Stimulated activated CD8-positive, alpha-beta memory T cell treated with anti-CD3 and anti-CD28 coated beads, Interleukin-15, amount 100 ng/mL, for 24 hours (primary cell): ENCODE results near the gene CTSW.
"Not testable (repeated sequence)": the region's sequence is repeated elsewhere in the genome, so short reads cannot be mapped to it uniquely, and the experiment has no call there.

Experiments used
- DNase-seq: peaks from one replicate; pipeline ENCODE4 v3.0.0-alpha.2; 2020; ENCODE audit warnings: low read depth

CTSW gene

GRCh38 chr11:65879617-65880016, at the start of gene CTSW:
Gene CTSW, plus strand, starts transcription at chr11:65879837. Its CDS starts 18 bp downstream, at chr11:65879855.
- no peak for DNase-seq

GRCh38 chr11:65832231-65832630, 47.4 kb upstream of the CTSW start:
- DNase-seq = not testable (repeated sequence)

- peak; percentile 93 for DNase-seq
These were observed 46.2 kb upstream of the CTSW start, which contains the start of gene SNX32 for GRCh38 chr11:65833297-65834030. Gene SNX32, plus strand, starts transcription at chr11:65833963. Its CDS starts 103 bp downstream, at chr11:65834066.

- no peak for DNase-seq
These were observed 45.4 kb upstream of the CTSW start for GRCh38 chr11:65834202-65834601.

GRCh38 chr11:65842144-65842543, 37.5 kb upstream of the CTSW start:
- DNase-seq = no peak

- no peak for DNase-seq
These were observed 35.8 kb upstream of the CTSW start for GRCh38 chr11:65843811-65844210.

GRCh38 chr11:65844231-65844872, 35.3 kb upstream of the CTSW start:
- no peak for DNase-seq

- DNase-seq = no peak
These were observed 31.9 kb upstream of the CTSW start for GRCh38 chr11:65847746-65848145.

GRCh38 chr11:65848693-65849092, 30.9 kb upstream of the CTSW start:
- DNase-seq = not testable (repeated sequence)

GRCh38 chr11:65849366-65849765, 30.3 kb upstream of the CTSW start:
- DNase-seq = no peak

GRCh38 chr11:65849771-65850216, 29.8 kb upstream of the CTSW start:
- no peak for DNase-seq

GRCh38 chr11:65850217-65851082, 29.2 kb upstream of the CTSW start:
- DNase-seq = no peak

GRCh38 chr11:65851083-65851579, 28.5 kb upstream of the CTSW start:
- no peak for DNase-seq

GRCh38 chr11:65851811-65852507, 27.7 kb upstream of the CTSW start:
- no peak for DNase-seq

GRCh38 chr11:65852508-65853245, 27.0 kb upstream of the CTSW start:
- DNase-seq = no peak

- DNase-seq = no peak
These were observed 26.2 kb upstream of the CTSW start for GRCh38 chr11:65853246-65853979.

- no peak for DNase-seq
These were observed 25.5 kb upstream of the CTSW start for GRCh38 chr11:65854161-65854592.

- DNase-seq = no peak
These were observed 24.5 kb upstream of the CTSW start for GRCh38 chr11:65854852-65855837.

GRCh38 chr11:65855927-65856363, 23.7 kb upstream of the CTSW start:
- no peak for DNase-seq
